ENCODE results near the gene LAMC1. TPM values are rescaled to one million over a fixed set of nuclear protein-coding genes. Genes with fewer than 3 reads are reported as not detected.

LAMC1 gene
- total RNA-seq, 1 experiment from 2014 or later, result 65.0 TPM

DNA sequence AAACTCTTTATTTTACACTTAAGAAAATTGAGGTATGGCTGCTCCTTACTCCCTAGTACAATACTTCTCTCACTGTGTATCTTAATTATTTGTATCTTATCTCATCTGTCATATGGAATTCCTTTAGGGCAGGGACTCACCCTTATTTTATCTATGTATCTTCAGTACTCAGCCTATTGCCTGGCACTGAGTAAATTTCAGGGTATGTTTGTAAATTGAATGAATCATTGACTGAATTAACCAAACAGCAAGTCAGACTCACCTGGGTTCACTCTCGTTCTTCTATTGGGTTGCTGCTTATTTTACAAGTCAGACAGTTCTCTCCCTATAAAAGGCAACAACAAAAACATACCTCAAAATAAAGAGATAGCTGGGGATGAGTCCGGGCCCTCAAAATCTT, 63.8 kb downstream of the LAMC1 start:
- Histone ChIP-seq H3K36me3 (no peaks in the 10 kb centered on the region; the same call in 1 of the 2 replicates), H3K27me3 (no peaks in the 10 kb centered on the region), H3K9me3 (no peaks in the 10 kb centered on the region), H3K4me3 (no peak overlapping the region)
- no peak for DNase-seq

GRCh38 chr1:183089025-183089639, 65.9 kb downstream of the LAMC1 start:
- no peaks in the 10 kb centered on the region; the same call in 1 of the 2 replicates for H3K36me3 ChIP-seq
- no peaks in the 10 kb centered on the region for H3K27me3 ChIP-seq
- no peak for DNase-seq
- H3K9me3 ChIP-seq, result no peaks in the 10 kb centered on the region
- no peak overlapping the region for H3K4me3 ChIP-seq

GRCh38 chr1:183090391-183091006, 67.3 kb downstream of the LAMC1 start:
- peak; percentile 50 for DNase-seq
- H3K36me3 ChIP-seq, result peaks cover 3% of the 10 kb centered on the region
- H3K9me3 ChIP-seq, result no peaks in the 10 kb centered on the region
- no peaks in the 10 kb centered on the region for H3K27me3 ChIP-seq
- H3K4me3 ChIP-seq, result no peak overlapping the region

GRCh38 chr1:183091181-183091580, 68.0 kb downstream of the LAMC1 start:
- Histone ChIP-seq H3K9me3 (no peaks in the 10 kb centered on the region), H3K27me3 (no peaks in the 10 kb centered on the region), H3K36me3 (peaks cover 3% of the 10 kb centered on the region), H3K4me3 (no peak overlapping the region)
- DNase-seq, result no peak

DNA sequence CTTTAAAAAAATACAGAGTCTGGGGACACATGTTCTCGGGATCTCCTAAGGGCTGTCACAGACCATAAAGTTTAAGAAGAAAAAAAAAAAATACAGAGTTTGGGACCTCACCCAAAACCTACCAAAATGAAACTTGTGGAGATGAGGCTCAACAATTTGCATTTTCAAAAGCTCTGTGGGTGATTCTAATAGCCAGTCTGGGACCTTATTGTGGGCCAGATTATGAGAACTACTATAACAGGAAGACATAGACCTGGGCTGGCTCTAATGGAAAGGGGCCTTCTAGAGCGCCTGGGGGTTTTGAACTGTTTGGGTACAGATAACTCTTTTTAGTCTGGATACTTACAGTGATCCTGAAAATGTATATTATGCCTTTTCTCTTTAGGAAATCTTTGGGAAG, 69.1 kb downstream of the LAMC1 start:
- Histone ChIP-seq H3K9me3 (no peaks in the 10 kb centered on the region), H3K27me3 (no peaks in the 10 kb centered on the region), H3K4me3 (no peak overlapping the region), H3K36me3 (peaks cover 3% of the 10 kb centered on the region)
- no peak for DNase-seq

DNA sequence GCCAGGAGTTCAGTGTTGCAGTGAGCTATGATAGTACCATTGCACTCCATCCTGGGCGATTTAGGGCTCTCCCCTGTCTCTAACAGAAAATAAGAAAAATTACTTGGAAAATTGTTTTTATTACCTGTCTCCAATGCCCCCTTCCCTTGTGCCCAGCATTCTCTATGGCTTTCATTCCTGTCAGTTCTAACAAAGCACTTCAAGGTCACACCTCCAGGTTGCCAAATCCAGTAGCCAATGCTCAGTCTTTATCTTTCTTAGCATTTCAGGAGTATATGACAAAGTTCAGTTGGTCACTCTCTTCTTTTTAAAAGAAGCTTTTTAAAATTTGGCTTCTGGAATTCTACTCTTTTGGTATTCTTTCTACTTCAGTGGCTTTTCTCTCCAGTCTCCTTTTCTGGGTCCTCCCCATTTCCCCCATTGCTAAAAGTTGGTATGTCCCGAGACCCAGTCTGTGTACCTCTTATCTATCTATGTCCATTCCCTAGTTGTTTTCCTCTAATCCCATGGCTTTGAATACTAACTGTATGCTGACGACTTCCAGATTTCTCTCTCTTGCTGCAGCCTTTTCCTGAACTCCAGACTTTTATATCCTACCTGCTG, 69.9 kb downstream of the LAMC1 start:
- no peak for DNase-seq
- Histone ChIP-seq H3K9me3 (no peaks in the 10 kb centered on the region), H3K4me3 (no peak overlapping the region), H3K27me3 (no peaks in the 10 kb centered on the region), H3K36me3 (peaks cover 4% of the 10 kb centered on the region)

- DNase-seq, result peak; percentile 73
- no peaks in the 10 kb centered on the region for H3K27me3 ChIP-seq
- no peak overlapping the region for H3K4me3 ChIP-seq
- H3K36me3 ChIP-seq, result peaks cover 9% of the 10 kb centered on the region
- H3K9me3 ChIP-seq, result no peaks in the 10 kb centered on the region
These were observed 70.6 kb downstream of the LAMC1 start for GRCh38 chr1:183093786-183094298.

- H3K27me3 ChIP-seq, result no peaks in the 10 kb centered on the region
- H3K36me3 ChIP-seq, result peaks cover 9% of the 10 kb centered on the region
- no peaks in the 10 kb centered on the region for H3K9me3 ChIP-seq
- no peak for DNase-seq
- no peak overlapping the region for H3K4me3 ChIP-seq
These were observed 71.1 kb downstream of the LAMC1 start for GRCh38 chr1:183094351-183094750.

GRCh38 chr1:183096351-183096750, 73.1 kb downstream of the LAMC1 start:
- Histone ChIP-seq H3K9me3 (no peaks in the 10 kb centered on the region), H3K27me3 (no peaks in the 10 kb centered on the region), H3K36me3 (peaks cover 14% of the 10 kb centered on the region), H3K4me3 (no peak overlapping the region)
- no peak for DNase-seq

- peak; percentile 37 for DNase-seq
These were observed 73.7 kb downstream of the LAMC1 start for GRCh38 chr1:183096894-183097293.

GRCh38 chr1:183097438-183098051, 74.3 kb downstream of the LAMC1 start:
- no peaks in the 10 kb centered on the region for H3K9me3 ChIP-seq
- DNase-seq, result peak; percentile 21
- no peak overlapping the region for H3K4me3 ChIP-seq
- peaks cover 15% of the 10 kb centered on the region for H3K36me3 ChIP-seq
- H3K27me3 ChIP-seq, result no peaks in the 10 kb centered on the region

More at GRCh38 chr1:183096894-183097293, 73.7 kb downstream of the LAMC1 start:
- Histone ChIP-seq H3K4me3 (no peak overlapping the region), H3K27me3 (no peaks in the 10 kb centered on the region), H3K9me3 (no peaks in the 10 kb centered on the region), H3K36me3 (peaks cover 14% of the 10 kb centered on the region)

DNA sequence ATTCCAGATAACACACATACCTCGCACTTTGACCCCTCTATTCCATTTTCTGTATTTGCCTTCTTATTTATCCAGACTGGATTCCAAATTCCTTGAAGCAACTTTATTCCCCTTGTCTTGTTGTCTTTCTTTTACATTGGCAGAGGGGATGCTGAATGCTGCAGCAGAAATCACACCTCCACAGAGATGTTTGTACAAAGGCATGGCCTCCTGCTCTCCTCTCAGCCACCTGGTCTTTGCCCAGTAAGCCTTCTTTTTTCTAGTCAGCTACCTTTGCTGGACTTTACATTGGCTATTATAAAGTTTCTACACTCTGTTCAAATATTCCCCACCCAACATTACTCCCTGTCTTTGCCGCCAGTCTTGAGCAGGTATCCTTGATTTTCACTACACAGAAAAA, 75.1 kb downstream of the LAMC1 start:
- DNase-seq, result no peak
- peaks cover 21% of the 10 kb centered on the region for H3K36me3 ChIP-seq
- H3K4me3 ChIP-seq, result no peak overlapping the region
- H3K9me3 ChIP-seq, result no peaks in the 10 kb centered on the region
- no peaks in the 10 kb centered on the region for H3K27me3 ChIP-seq

- Histone ChIP-seq H3K4me3 (no peak overlapping the region), H3K36me3 (peaks cover 32% of the 10 kb centered on the region), H3K27me3 (no peaks in the 10 kb centered on the region), H3K9me3 (no peaks in the 10 kb centered on the region)
- DNase-seq, result no peak
These were observed 77.2 kb downstream of the LAMC1 start for GRCh38 chr1:183100361-183100974.

DNA sequence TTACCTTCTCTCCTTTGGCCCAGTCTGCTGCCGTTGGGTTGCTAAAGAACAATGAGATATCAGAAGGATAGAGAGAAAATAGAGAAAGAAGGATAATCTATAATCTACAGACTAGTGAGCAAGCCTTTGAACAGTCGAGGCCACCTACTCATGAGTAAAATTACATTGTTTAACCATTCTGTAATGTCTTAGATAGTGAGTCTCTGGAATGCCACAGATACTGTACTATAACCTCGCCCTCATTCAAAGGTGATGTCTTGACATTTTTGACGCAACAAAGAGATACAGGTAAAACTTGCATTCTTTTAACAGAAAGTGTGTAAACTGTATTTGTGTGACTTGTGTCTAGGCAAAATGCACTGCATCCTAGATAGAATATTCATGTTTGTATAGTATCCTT, 77.9 kb downstream of the LAMC1 start:
- Histone ChIP-seq H3K4me3 (no peak overlapping the region), H3K27me3 (no peaks in the 10 kb centered on the region), H3K9me3 (no peaks in the 10 kb centered on the region), H3K36me3 (peaks cover 35% of the 10 kb centered on the region)
- DNase-seq, result no peak

DNA sequence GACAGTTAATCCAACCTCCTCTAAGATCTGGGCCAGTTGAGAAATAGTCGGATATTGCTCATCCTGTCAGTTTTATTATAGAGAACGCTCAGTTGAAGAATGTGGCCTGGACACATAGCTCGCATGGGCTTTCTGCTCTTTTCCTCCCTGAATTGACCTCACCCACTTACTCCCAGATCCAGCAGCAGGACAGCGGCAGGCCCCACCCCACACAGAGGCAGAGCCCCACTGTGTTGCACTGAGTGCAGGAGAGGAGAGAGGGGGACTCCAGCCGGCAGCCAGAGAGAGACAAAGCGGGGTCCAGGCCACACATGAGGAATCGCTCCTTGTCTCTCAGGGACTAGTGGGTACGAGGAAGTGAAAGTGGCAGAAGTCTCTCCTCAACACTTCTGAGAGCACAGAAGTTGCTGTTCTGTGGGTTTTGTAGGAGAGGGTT, 78.6 kb downstream of the LAMC1 start:
- Histone ChIP-seq H3K36me3 (peaks cover 38% of the 10 kb centered on the region), H3K9me3 (no peaks in the 10 kb centered on the region), H3K4me3 (no peak overlapping the region), H3K27me3 (no peaks in the 10 kb centered on the region)
- DNase-seq, result peak; percentile 10

DNA sequence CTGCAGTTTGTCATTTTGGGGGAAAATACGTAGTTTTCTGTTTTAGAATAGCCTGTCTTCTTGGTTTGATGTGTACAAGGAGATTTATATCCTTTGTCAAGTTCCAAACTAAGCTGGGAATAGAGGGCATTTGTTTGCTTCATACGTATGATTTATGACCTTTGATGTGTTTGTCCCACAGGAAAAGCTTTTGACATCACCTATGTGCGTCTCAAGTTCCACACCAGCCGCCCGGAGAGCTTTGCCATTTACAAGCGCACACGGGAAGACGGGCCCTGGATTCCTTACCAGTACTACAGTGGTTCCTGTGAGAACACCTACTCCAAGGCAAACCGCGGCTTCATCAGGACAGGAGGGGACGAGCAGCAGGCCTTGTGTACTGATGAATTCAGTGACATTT, 79.9 kb downstream of the LAMC1 start:
- no peaks in the 10 kb centered on the region for H3K27me3 ChIP-seq
- DNase-seq, result no peak
- peaks cover 38% of the 10 kb centered on the region for H3K36me3 ChIP-seq
- no peaks in the 10 kb centered on the region for H3K9me3 ChIP-seq
- no peak overlapping the region for H3K4me3 ChIP-seq

DNA sequence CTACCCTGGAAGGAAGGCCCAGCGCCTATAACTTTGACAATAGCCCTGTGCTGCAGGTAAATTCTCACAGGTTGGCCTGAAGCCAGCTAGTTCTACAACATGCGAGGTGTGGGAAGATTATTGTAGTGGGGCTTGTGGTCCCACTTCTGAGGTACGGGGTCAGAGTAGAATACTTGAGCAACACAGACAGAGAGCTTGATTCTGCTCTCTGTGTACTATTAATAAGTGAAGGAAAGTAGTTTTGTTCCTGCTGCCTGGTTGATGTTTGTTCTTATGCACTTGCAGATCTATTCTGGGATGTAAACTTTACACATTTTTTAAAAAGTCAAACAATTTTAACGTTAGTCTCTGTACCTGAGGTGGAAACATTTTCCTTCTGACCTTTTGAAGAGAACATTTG, 80.4 kb downstream of the LAMC1 start:
- no peak for DNase-seq
- Histone ChIP-seq H3K9me3 (no peaks in the 10 kb centered on the region), H3K36me3 (peaks cover 38% of the 10 kb centered on the region), H3K27me3 (no peaks in the 10 kb centered on the region), H3K4me3 (no peak overlapping the region)
